Prostate gland (tissue), 2 donors: Measurements from ENCODE around the gene NIF3L1. TPM values are rescaled to one million over a fixed set of nuclear protein-coding genes. Genes with fewer than 3 reads are reported as not detected.
"Not testable (repeated sequence)": the region's sequence is repeated elsewhere in the genome, so short reads cannot be mapped to it uniquely, and the experiment has no call there.

Experiments used
- DNase-seq: peaks from one replicate; pipeline ENCODE4 v3.0.0-alpha.2; 2019; ENCODE audit warnings: low spot score
- H3K27ac ChIP-seq, 2 donors: fragments of 200-600 bp; sonication (generic); 2 replicates each; pipeline ENCODE4 v1.5.1; 2017 to 2019
- H3K27me3 ChIP-seq: fragments of 200-600 bp; sonication (generic); replicated peaks from 2 replicates; pipeline ENCODE4 v1.5.1; 2019; ENCODE audit not compliant: insufficient read depth
- H3K36me3 ChIP-seq, 2 donors: fragments of 200-600 bp; sonication (generic); 1 replicate in 1 of 2; 2 replicates in 1 of 2; pipeline versions ENCODE4 v1.5.1 to v1.8.1; 2017 to 2019
- H3K4me1 ChIP-seq: fragments of 200-600 bp; sonication (generic); replicated peaks from 2 replicates; pipeline ENCODE4 v1.5.1; 2019
- H3K4me3 ChIP-seq, 2 donors: fragments of 200-600 bp; sonication (generic); 2 replicates each; pipeline ENCODE4 v1.5.1; 2017 to 2019
- H3K9me3 ChIP-seq: fragments of 200-600 bp; sonication (generic); 2 replicates; pipeline ENCODE4 v1.5.1; 2017
- POLR2A ChIP-seq: fragments of 450-650 bp; IDR thresholded peaks from one replicate; pipeline ENCODE4 v1.6.1; 2016; ENCODE audit warnings: antibody characterized with exemption, mild to moderate bottlenecking
- POLR2AphosphoS5 ChIP-seq: sonication (generic); formaldehyde crosslinking; IDR thresholded peaks from one replicate; pipeline ENCODE4 v1.6.1; 2017; ENCODE audit warnings: antibody characterized with exemption
- WGBS: methylation state at CpG from one replicate; pipeline ENCODE4 v1.1.5; 2018; 5-methylcytosine and 5-hydroxymethylcytosine counted together
- intact Hi-C: fragments of 100-400 bp; cut with DNase I; formaldehyde crosslinking; loops from one replicate; pipeline ENCODE4 v1.14.2; 2022
- total RNA-seq, 2 donors: library from RNA; depleted of rRNA; stranded (reverse); fragments of >200 nt; gene quantifications; one replicate each; pipeline ENCODE4 v1.1.0, GENCODE V29; 2016
- TF ChIP-seq, protein P1 (sequence below), 4 experiments: fragments of 200-600 bp in 2 of 4; fragments of 450-650 bp in 2 of 4; sonication (generic) in 2 of 4; IDR thresholded peaks; 1 replicate in 3 of 4; 2 replicates in 1 of 4; pipeline ENCODE4 v1.5.1; 2016 to 2019; ENCODE audit warnings: antibody characterized with exemption in 4 of 4, mild to moderate bottlenecking in 2 of 4, moderate library complexity in 2 of 4

NIF3L1 gene
- total RNA-seq, 2 donors from 2014 or later, result 22.4 to 27.7 TPM

- Histone ChIP-seq H3K27me3 (no peaks in the 10 kb centered on the region), H3K36me3 (no peaks in the 10 kb centered on the region), H3K9me3 (no peaks in the 10 kb centered on the region), H3K4me1 (no peaks in the 10 kb centered on the region), H3K27ac (no peak overlapping the region), H3K4me3 (no peak overlapping the region)
- 85% methylated on average over 2 of the region's 2 CpGs for WGBS
- no peak for DNase-seq
- TF ChIP-seq POLR2A, result no peak
- TF ChIP-seq POLR2AphosphoS5, result no peak
- TF ChIP-seq, protein P1, sequence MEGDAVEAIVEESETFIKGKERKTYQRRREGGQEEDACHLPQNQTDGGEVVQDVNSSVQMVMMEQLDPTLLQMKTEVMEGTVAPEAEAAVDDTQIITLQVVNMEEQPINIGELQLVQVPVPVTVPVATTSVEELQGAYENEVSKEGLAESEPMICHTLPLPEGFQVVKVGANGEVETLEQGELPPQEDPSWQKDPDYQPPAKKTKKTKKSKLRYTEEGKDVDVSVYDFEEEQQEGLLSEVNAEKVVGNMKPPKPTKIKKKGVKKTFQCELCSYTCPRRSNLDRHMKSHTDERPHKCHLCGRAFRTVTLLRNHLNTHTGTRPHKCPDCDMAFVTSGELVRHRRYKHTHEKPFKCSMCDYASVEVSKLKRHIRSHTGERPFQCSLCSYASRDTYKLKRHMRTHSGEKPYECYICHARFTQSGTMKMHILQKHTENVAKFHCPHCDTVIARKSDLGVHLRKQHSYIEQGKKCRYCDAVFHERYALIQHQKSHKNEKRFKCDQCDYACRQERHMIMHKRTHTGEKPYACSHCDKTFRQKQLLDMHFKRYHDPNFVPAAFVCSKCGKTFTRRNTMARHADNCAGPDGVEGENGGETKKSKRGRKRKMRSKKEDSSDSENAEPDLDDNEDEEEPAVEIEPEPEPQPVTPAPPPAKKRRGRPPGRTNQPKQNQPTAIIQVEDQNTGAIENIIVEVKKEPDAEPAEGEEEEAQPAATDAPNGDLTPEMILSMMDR (IDR thresholded peaks at IDR 0.05), result no peak
- intact Hi-C loops, result no loop called here
Observed at GRCh38 chr2:200869014-200869413, 20.2 kb upstream of the NIF3L1 start.

- TF ChIP-seq, protein P1 (IDR thresholded peaks at IDR 0.05), result no peak
- TF ChIP-seq POLR2A (no peak), POLR2AphosphoS5 (no peak)
- H3K36me3 ChIP-seq, result no peaks in the 10 kb centered on the region
- H3K27me3 ChIP-seq, result no peaks in the 10 kb centered on the region
- no peak for DNase-seq
- WGBS, result 72% methylated on average over 3 of the region's 3 CpGs
- no peaks in the 10 kb centered on the region for H3K9me3 ChIP-seq
- H3K4me3 ChIP-seq, result no peak overlapping the region
- H3K27ac ChIP-seq, result no peak overlapping the region
- H3K4me1 ChIP-seq, result no peaks in the 10 kb centered on the region
- intact Hi-C loops, result no loop called here
Observed at GRCh38 chr2:200871151-200871550, 18.0 kb upstream of the NIF3L1 start.

- peaks cover 0 to 5% of the 10 kb centered on the region in 2 donors for H3K36me3 ChIP-seq
- no peaks in the 10 kb centered on the region for H3K4me1 ChIP-seq
- no peaks in the 10 kb centered on the region for H3K27me3 ChIP-seq
- DNase-seq, result no peak
- TF ChIP-seq POLR2AphosphoS5, result no peak
- no peak for TF ChIP-seq POLR2A
- H3K9me3 ChIP-seq, result no peaks in the 10 kb centered on the region
- H3K4me3 ChIP-seq, result no peak overlapping the region
- 97% methylated on average over 6 of the region's 6 CpGs for WGBS
- intact Hi-C loops, result no loop called here
- H3K27ac ChIP-seq, result no peak overlapping the region
Observed at GRCh38 chr2:200873560-200873959, 15.6 kb upstream of the NIF3L1 start.

GRCh38 chr2:200877443-200877842 is 11.7 kb upstream of the NIF3L1 start:
- Histone ChIP-seq H3K27ac (no peak overlapping the region), H3K36me3 (peaks cover 0 to 5% of the 10 kb centered on the region in 2 donors), H3K4me3 (no peak overlapping the region), H3K27me3 (no peaks in the 10 kb centered on the region), H3K4me1 (no peaks in the 10 kb centered on the region), H3K9me3 (no peaks in the 10 kb centered on the region)
- DNase-seq, result no peak
- TF ChIP-seq POLR2AphosphoS5, result no peak
- TF ChIP-seq, protein P1 (IDR thresholded peaks at IDR 0.05), result no peak
- no peak for TF ChIP-seq POLR2A
- intact Hi-C loops, result no loop called here

DNA sequence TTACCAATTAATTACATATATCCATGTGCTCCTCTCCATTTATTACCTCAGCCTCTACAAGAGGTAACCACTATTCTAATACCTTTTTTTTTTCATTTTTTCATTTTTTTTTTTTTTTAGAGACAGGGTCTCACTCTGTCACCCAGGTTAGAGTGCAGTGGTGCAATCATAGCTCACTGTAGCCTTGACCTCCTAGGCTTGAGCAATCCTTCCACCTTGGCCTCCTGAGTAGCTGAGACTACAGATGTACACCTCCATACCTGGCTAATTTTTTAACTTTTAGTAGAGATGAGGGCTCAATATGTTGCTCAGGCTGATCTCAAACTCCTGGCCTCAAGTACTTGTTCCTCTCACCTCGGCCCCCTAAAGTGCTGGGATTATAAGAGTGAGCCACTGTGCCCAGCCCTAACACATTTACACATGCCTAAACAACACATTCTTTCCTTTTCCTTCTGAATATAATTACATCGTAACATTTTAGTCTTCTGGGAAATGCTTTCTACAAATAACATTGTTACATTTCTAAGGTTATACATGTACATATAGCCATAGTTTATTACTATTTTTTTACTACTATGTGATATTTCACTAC is 10.8 kb upstream of the NIF3L1 start:
- 91% methylated on average over 2 of the region's 2 CpGs for WGBS
- peaks cover 0 to 5% of the 10 kb centered on the region in 2 donors for H3K36me3 ChIP-seq

GRCh38 chr2:200881715-200882249 is 7.4 kb upstream of the NIF3L1 start:
- H3K27me3 ChIP-seq, H3K4me3 ChIP-seq, DNase-seq, H3K27ac ChIP-seq, H3K9me3 ChIP-seq, intact Hi-C loops, H3K36me3 ChIP-seq, H3K4me1 ChIP-seq: not testable (repeated sequence)
- 84% methylated on average over 2 of the region's 2 CpGs for WGBS

More for the DNA sequence above, 10.8 kb upstream of the NIF3L1 start:
- DNase-seq, result no peak
- Histone ChIP-seq H3K4me1 (no peaks in the 10 kb centered on the region), H3K27ac (no peak overlapping the region), H3K4me3 (no peak overlapping the region), H3K9me3 (no peaks in the 10 kb centered on the region), H3K27me3 (no peaks in the 10 kb centered on the region)
- intact Hi-C loops, result no loop called here
- TF ChIP-seq POLR2AphosphoS5, result no peak
- TF ChIP-seq, protein P1 (IDR thresholded peaks at IDR 0.05), result no peak
- no peak for TF ChIP-seq POLR2A
